HG03103 (cell line): ENCODE results near the gene GRK1.

Experiments
- ATAC-seq: cut with Tn5 transposase; IDR thresholded peaks from one replicate; pipeline ENCODE4 v1.9.1; 2021; ENCODE audit warnings: low read depth; ENCODE audit not compliant: unreplicated experiment

Gene GRK1

GRCh38 chr13:113631341-113632095 is 35.5 kb upstream of the GRK1 start:
- no peak for ATAC-seq

- ATAC-seq: no peak
Observed at GRCh38 chr13:113632706-113633484, 34.1 kb upstream of the GRK1 start.

GRCh38 chr13:113633485-113633873 is 33.5 kb upstream of the GRK1 start:
- ATAC-seq: no peak

- no peak for ATAC-seq
Observed at GRCh38 chr13:113634279-113635047, 32.6 kb upstream of the GRK1 start.

- no peak for ATAC-seq
Observed at GRCh38 chr13:113635048-113635420, 32.0 kb upstream of the GRK1 start.

- ATAC-seq: no peak
Observed at GRCh38 chr13:113635709-113636108, 31.3 kb upstream of the GRK1 start.

GRCh38 chr13:113636266-113636963 is 30.6 kb upstream of the GRK1 start:
- no peak for ATAC-seq

- no peak for ATAC-seq
Observed at GRCh38 chr13:113637262-113638160, 29.5 kb upstream of the GRK1 start.

GRCh38 chr13:113638173-113638746 is 28.8 kb upstream of the GRK1 start:
- no peak for ATAC-seq

GRCh38 chr13:113638806-113639205 is 28.2 kb upstream of the GRK1 start:
- ATAC-seq: no peak

- no peak for ATAC-seq
Observed at GRCh38 chr13:113639616-113640262, 27.3 kb upstream of the GRK1 start.

GRCh38 chr13:113641426-113641825 is 25.6 kb upstream of the GRK1 start:
- no peak for ATAC-seq

GRCh38 chr13:113642563-113642962 is 24.5 kb upstream of the GRK1 start:
- no peak for ATAC-seq

- no peak for ATAC-seq
Observed at GRCh38 chr13:113643593-113643992, 23.4 kb upstream of the GRK1 start.

- no peak for ATAC-seq
Observed at GRCh38 chr13:113644800-113645199, 22.2 kb upstream of the GRK1 start.

- no peak for ATAC-seq
Observed at GRCh38 chr13:113645329-113645728, 21.7 kb upstream of the GRK1 start.

GRCh38 chr13:113646376-113646775 is 20.6 kb upstream of the GRK1 start:
- no peak for ATAC-seq

GRCh38 chr13:113646921-113647340 is 20.1 kb upstream of the GRK1 start:
- ATAC-seq: no peak
